Measurements from ENCODE around the gene INPP5F. TPM values are rescaled to one million over a fixed set of nuclear protein-coding genes. Genes with fewer than 3 reads are reported as not detected.
"Not testable (repeated sequence)": the region's sequence is repeated elsewhere in the genome, so short reads cannot be mapped to it uniquely, and the experiment has no call there.

INPP5F gene
- total RNA-seq, 1 experiment from 2014 or later, result 15.2 TPM

DNA sequence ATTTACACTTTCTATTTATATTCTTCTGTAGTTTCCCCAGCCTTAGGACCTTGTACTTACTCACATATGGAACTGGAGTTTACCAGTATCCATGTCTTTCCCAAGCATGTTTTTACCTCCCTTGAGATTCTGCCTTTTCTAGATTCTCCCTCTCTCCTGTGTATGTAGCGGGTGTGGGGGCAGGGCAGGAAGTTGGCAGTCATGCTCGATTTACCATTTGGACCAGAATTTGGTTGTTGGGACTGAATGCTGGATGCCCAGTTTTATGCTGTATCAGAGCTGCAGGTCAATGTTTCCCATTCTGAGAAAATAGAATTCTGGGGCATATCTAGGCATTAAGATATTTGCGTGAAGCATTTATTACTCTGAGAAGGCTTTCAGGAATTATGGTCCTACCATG lies 14.2 kb downstream of the INPP5F start:
- no peak for DNase-seq (ENCODE audit: low read depth)

GRCh38 chr10:119742947-119743648 lies 17.2 kb downstream of the INPP5F start:
- no peak for DNase-seq (ENCODE audit: low read depth)

DNA sequence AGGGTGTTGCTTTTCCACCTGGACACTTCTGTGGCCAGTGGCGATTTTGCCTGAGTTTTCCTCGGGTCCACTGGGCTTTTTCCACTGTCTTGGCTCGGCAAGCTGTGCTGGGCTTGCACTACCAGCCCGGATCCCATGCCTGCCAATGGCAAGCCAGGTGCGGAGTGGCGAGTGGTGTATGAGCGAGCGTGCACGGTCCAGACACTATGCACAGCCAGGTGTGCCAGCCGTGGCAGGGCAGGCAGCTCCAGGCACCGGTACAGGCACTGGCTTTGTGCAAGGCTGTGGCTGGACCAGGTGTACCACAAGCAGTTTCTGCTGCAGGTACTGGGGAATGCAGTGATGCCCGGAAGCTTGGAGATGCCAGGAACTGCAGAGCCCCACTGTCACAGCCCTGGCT lies 22.1 kb downstream of the INPP5F start:
- no peak for DNase-seq (ENCODE audit: low read depth)

- DNase-seq (ENCODE audit: low read depth), result no peak
Observed at GRCh38 chr10:119748871-119749270, 23.0 kb downstream of the INPP5F start.

DNA sequence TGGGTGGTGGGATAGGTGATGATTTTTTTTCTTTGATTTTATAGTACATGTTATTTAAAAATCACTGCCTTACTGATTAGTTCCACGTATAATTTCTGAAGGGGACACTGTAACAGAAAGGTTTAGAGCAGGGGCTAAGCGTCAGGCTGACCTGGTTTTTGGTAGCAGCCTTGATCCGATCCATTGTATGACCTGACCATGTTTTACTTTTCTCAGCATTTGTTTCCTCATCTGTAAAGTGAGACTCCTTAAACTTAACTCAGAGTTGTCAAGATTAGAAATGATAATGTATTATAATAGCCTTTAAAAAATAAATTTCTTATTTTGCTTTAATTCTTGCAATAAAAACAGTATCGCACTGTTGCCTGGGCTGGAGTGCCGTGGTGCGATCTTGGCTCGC lies 23.6 kb downstream of the INPP5F start:
- no peak for DNase-seq (ENCODE audit: low read depth)

DNA sequence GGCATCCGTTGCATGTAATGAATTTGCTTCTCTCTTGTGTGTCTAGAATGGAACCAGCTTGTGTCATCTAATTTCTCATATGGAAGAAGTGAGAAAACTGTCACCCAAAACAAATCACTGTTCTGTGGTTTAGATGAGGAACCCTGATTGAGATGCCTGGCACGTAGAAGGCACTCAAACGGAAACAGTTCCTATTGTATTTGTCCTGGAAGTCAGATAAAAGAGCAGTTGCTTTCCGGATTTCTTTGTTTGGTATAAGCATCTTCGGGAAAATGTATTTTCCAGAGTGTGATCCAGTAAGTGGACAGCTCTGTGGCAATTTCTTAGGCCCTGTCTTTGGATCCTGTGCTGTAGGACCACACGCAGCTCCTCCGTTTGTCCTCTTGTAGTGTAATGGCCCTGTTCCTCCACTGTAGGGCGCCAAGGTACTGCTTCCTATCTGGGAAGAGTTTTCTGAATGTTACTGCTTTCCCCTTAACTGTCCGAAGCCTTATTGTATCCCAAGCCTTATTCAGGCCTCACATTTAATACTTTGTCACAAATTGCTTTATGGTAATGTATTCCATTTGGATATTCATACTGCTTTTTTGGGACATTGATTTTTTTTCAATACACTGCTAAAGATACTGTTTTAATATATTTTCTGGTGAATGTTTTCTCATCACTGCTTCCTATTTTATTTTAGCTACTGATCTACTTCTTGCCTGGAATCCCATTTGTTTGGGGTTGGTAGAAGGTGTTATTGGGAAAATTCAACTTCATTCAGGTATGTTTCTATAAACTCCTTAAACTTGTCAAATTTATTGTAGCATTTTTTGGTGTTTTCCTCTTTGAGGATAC lies 24.8 kb downstream of the INPP5F start:
- DNase-seq (ENCODE audit: low read depth), result peak; percentile 71

DNA sequence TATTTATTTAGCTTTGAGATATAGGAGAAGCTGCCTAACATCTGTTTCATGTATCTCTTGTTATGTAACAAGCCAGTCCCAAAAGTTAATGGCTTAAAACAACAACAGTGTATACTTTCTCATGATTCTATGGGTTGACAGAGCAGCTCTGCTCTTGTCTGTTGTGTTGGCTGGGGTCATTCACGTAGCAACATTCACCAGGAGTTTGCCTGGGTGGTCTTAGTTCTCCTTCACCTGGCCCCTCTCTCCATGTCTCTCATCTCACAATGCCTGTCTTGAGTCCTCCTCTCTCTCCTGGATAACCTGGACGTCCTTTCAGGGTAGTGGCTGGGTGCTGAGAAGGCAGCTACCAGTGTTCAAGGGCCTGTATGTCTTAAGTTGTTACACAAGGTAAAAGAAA lies 27.5 kb downstream of the INPP5F start:
- DNase-seq (ENCODE audit: low read depth), result no peak

GRCh38 chr10:119754085-119754484 lies 28.2 kb downstream of the INPP5F start:
- no peak for DNase-seq (ENCODE audit: low read depth)

- no peak for DNase-seq (ENCODE audit: low read depth)
Observed at GRCh38 chr10:119754936-119755335, 29.1 kb downstream of the INPP5F start.

GRCh38 chr10:119755446-119755845 lies 29.6 kb downstream of the INPP5F start:
- no peak for DNase-seq (ENCODE audit: low read depth)

GRCh38 chr10:119758448-119759195 lies 32.8 kb downstream of the INPP5F start:
- DNase-seq (ENCODE audit: low read depth), result no peak

DNA sequence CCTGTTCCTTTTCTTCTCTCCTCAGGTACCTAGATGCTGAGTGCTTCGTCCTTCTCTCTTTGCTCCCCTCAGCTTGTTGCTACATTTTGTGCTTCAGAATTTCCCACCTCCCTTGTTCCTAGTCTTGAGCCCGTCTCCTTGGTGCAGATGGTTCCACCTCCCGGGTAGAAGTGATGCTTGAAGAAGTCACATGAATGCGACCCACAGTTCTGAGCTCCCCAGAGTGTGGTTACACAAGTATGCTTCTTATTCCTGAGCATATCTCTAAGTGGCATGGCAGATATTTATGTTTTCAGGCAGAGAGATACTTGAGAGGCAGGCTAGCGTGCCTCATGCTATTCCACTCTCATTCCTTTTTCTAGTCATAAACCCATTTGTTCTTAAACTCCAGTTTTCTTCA lies 34.0 kb downstream of the INPP5F start:
- DNase-seq (ENCODE audit: low read depth), result peak; percentile 3

DNA sequence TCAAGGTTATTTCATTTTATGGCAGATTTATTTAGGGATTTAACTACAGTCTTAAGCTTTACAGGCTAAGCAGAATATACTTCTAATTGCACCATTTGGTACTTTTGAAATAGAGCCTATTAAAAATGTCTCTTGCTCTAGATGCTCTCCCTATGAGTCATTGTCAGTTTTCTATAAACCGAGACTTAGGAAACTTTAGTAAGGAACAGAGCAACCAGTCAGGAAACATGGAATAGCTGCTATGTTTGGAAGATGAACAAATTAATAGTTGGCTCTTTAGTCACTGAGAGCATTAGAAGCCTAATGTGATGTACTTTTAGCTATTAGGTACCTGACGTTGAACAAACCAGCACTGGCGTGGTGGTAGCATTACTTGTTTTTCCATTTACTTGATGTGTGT lies 35.3 kb downstream of the INPP5F start:
- peak; percentile 81 for DNase-seq (ENCODE audit: low read depth)

DNA sequence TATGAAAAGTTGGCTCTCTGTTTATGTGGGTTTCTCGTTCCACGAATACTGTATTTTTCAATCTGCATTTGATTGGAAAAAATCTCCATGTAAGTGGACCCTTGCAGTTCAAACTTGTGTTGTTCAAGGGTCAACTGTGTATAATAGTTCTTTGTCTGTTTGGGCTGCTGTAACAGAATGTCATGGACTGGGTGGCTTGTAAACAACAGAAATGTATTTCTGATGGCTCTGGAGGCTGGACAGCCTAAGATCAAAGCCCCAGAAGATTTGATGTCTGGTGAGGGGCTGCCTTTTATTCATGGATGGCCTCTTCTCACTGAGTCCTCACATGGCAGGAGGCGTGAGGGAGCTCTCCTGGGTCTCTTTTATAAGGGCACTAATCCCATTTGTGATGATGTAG lies 36.2 kb downstream of the INPP5F start:
- DNase-seq (ENCODE audit: low read depth), result no peak

DNA sequence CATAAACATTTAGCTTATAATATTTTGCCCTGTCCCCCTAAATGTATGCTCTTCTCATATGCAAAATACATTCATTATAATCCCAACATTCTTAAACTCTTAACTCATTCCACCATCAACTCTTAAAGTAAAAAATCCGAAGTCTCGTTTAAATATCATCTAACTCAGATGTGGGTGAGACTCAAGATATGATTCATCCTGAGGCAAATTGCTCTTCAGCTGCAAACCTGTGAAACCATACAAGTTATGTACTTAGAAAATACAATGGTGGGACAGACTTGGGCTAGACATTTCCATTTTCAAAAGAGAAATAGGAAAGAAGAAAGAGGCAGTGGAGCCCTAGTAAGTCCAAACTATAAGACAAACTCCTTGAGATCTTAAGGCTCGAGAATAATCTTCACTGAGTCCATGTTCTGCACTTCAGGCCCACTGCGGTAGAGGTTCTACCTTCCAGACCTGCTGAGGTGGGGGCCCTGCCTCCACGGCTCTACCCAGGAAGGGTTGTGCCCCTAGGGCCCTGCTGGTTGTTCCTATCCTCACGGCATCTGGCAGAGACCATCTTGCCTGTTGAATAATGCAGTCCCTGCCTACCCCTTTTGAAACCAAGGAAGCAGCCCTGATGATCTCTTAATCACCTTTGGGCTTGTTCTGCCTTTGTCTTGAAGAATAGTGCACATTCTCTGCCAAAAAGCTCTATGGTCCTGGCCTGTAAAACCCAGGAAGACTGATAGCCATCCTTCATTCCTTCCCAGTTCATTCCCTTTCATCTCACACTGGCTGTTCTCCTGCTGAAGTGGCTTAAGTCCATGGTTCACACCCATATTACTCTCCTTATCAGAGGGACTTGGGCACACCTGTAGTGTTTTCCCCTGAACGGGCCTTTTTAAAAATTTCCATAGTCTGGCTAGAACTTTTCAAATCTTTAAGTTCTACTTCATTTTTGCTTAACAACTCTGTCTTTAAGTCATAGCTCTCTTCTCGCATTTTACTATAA lies 37.3 kb downstream of the INPP5F start:
- DNase-seq (ENCODE audit: low read depth), result peak; percentile 20

- peak; percentile 14 for DNase-seq (ENCODE audit: low read depth)
Observed at GRCh38 chr10:119768455-119769094, 42.7 kb downstream of the INPP5F start.

DNA sequence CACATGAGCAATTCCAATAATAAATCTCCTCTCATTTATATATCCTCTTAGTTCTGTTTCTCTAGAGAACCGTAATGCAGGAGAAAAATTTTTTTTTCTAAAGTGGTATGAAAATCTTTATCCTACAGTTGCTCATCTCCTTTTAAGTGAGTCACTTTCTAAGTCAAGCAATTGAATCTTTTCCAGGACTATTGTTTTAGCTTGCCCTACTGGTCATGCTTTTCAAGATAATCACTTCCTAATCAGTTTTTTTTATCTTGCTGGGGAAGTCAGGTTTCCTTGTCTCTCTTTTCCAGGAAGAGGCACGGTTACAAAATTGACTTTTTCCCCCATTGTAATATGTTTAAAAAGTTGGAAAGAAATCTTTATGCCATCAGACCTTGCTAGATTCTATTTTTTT lies 44.0 kb downstream of the INPP5F start:
- DNase-seq (ENCODE audit: low read depth), result peak; percentile 77

DNA sequence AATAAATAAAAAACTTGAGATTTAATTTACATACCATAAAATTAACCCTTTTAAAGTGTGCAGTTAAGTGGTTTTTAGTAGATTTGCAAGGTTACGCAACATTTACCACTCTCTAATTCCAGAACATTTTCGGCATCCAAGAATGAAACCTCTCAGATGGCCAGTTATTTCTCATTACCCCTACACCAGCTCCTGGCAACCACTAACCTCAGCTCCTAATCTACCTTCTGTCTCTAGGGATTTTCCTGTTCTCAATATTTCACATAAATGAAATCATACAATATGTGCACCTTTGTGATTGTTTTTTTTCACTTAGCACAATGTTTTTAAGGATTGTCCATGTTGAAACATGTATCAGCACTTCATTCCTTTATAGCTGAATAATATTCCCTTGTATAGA lies 45.1 kb downstream of the INPP5F start:
- peak; percentile 15 for DNase-seq (ENCODE audit: low read depth)

- DNase-seq (ENCODE audit: low read depth), result no peak
Observed at GRCh38 chr10:119772334-119772733, 46.5 kb downstream of the INPP5F start.

DNA sequence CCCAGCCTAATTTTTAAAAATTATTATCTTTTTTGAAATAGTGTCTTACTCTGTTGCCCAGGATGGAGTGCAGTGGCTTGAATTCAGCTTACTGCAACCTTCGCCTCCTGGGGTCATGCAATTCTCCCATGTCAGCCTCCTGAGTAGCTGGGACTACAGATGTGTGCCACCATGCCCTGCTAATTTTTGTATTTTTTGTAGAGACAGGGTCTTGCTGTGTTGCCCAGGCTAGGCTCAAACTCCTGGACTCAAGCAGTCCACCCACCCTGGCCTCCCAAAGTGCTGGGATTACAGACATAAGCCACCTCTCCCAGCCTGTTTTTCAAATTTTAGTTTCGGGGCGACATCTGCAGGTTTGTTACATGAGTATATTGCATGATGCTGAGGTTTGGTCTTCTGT lies 47.2 kb downstream of the INPP5F start:
- DNase-seq (ENCODE audit: low read depth), result not testable (repeated sequence)

GRCh38 chr10:119775529-119775928 lies 49.7 kb downstream of the INPP5F start:
- DNase-seq (ENCODE audit: low read depth), result no peak

All from M059J (cell line).